HepG2 (cell line): ENCODE data around the gene POLR3K. TPM values are rescaled to one million over a fixed set of nuclear protein-coding genes. Genes with fewer than 3 reads are reported as not detected.

Experiments used
- ATAC-seq: fragments of 200-7000 bp; cut with Tn5 transposase; 3 replicates; pipeline ENCODE4 v1.9.1; 2020; ENCODE audit warnings: mild to moderate bottlenecking, moderate library complexity
- BruUV-seq: library from RNA; stranded (reverse); fragments of 400-500 nt; replicated peaks from 2 replicates; lab custom pipeline; 2021; lab: Mats Ljungman, UMichigan
- CTCF ChIA-PET: fragments of 300-600 bp; formaldehyde crosslinking; extraction: SDS; loops from one replicate; lab custom pipeline; 2021; ENCODE audit warnings: low total read pairs, inconsistent platforms, low intra/inter-chr PET ratio; lab: Yijun Ruan, JAX
- POLR2A ChIA-PET: fragments of 350-600 bp; sonication (Branson Sonifier 250); formaldehyde crosslinking; loops from one replicate; lab custom pipeline; 2020; ENCODE audit warnings: antibody characterized with exemption, inconsistent platforms; lab: Yijun Ruan, JAX
- DNase-seq: peaks from one replicate; pipeline ENCODE4 v3.0.0-alpha.2; 2015; ENCODE audit warnings: low spot score
- FAIRE-seq: peaks from 3 replicates; lab custom pipeline; 2011; peaks lifted over from hg19 to GRCh38; lab: Jason Lieb, UNC
- H2AFZ ChIP-seq: one replicate; pipeline ENCODE4 v1.6.1; 2011; ENCODE audit warnings: low read length, inconsistent platforms
- H3K27ac ChIP-seq: fragments of 300-600 bp; 3 replicates; pipeline ENCODE4 v1.8.0; 2011; ENCODE audit warnings: mixed run types, mild to moderate bottlenecking, mixed read lengths, low read length, inconsistent platforms; ENCODE audit not compliant: insufficient read depth; ENCODE audit errors: extremely low read length
- H3K27me3 ChIP-seq, 2 experiments: fragments of 200-600 bp in 1 of 2; 2 replicates in 1 of 2; 3 replicates in 1 of 2; pipeline versions ENCODE4 v1.6.0 to v1.8.0; 2011; ENCODE audit warnings: low read length in 2 of 2, mild to moderate bottlenecking in 2 of 2, moderate library complexity in 2 of 2, inconsistent platforms in 1 of 2; ENCODE audit not compliant: insufficient read depth in 2 of 2, control insufficient read depth in 1 of 2
- H3K36me3 ChIP-seq, 2 experiments: fragments of 200-600 bp in 1 of 2; replicated peaks in 1 of 2; 2 replicates in 1 of 2; 3 replicates in 1 of 2; pipeline versions ENCODE4 v1.5.1 to v1.8.0; 2011; ENCODE audit warnings: low read length in 2 of 2, inconsistent platforms in 1 of 2; ENCODE audit not compliant: insufficient read depth in 2 of 2, control insufficient read depth in 1 of 2
- H3K4me1 ChIP-seq: 2 replicates; pipeline ENCODE4 v1.5.1; 2012; ENCODE audit warnings: low read length, inconsistent platforms; ENCODE audit not compliant: insufficient read depth
- H3K4me2 ChIP-seq: 2 replicates; pipeline ENCODE4 v1.6.0; 2011; ENCODE audit warnings: low read depth, low read length, inconsistent platforms
- H3K4me3 ChIP-seq, 3 experiments: fragments of 200-600 bp in 1 of 3; sonication (generic), shearing (Covaris generic) in 1 of 3; replicated peaks in 1 of 3; 2 replicates each; pipeline ENCODE4 v1.5.1; 2011 to 2016; ENCODE audit warnings: low read length in 3 of 3, inconsistent platforms in 2 of 3, low read depth in 2 of 3, mild to moderate bottlenecking in 2 of 3, control low read depth in 1 of 3, mixed read lengths in 1 of 3; ENCODE audit not compliant: insufficient read depth in 1 of 3
- H3K79me2 ChIP-seq: one replicate; pipeline ENCODE4 v1.6.1; 2011; ENCODE audit warnings: low read length, inconsistent platforms; ENCODE audit not compliant: insufficient read depth
- H3K9ac ChIP-seq: 2 replicates; pipeline ENCODE4 v1.6.0; 2011; ENCODE audit warnings: mild to moderate bottlenecking, low read depth, low read length, inconsistent platforms; ENCODE audit not compliant: insufficient read depth
- H3K9me3 ChIP-seq: 2 replicates; pipeline ENCODE4 v1.5.1; 2012; ENCODE audit warnings: mild to moderate bottlenecking, low read length
- H4K20me1 ChIP-seq: 2 replicates; pipeline ENCODE4 v1.6.0; 2011; ENCODE audit warnings: inconsistent platforms, mild to moderate bottlenecking, low read length, moderate library complexity; ENCODE audit not compliant: insufficient read depth
- ATAD3A ChIP-seq: sonication (generic); formaldehyde crosslinking; IDR thresholded peaks from 2 replicates; pipeline ENCODE4 v1.4.0; 2020; ENCODE audit warnings: missing genetic modification reagents
- PBX2 ChIP-seq: IDR thresholded peaks from 2 replicates; pipeline ENCODE4 v1.6.1; 2016; ENCODE audit warnings: control low read depth
- PRDM15 ChIP-seq: sonication (generic); formaldehyde crosslinking; IDR thresholded peaks from 2 replicates; pipeline ENCODE4 v1.4.0; 2020; ENCODE audit warnings: missing genetic modification reagents
- TFE3 ChIP-seq: IDR thresholded peaks from 2 replicates; pipeline ENCODE4 v1.6.1; 2016
- ZNF501 ChIP-seq: sonication (generic); formaldehyde crosslinking; IDR thresholded peaks from 2 replicates; pipeline ENCODE4 v1.5.1; 2020; ENCODE audit warnings: mild to moderate bottlenecking, moderate library complexity, missing genetic modification reagents
- ZNF569 ChIP-seq: sonication (generic); formaldehyde crosslinking; IDR thresholded peaks from 2 replicates; pipeline ENCODE4 v1.5.0; 2020; ENCODE audit warnings: mild to moderate bottlenecking, missing genetic modification reagents, moderate library complexity, borderline replicate concordance
- ZNF883 ChIP-seq: sonication (generic); formaldehyde crosslinking; IDR thresholded peaks from 2 replicates; pipeline ENCODE4 v1.5.1; 2020; ENCODE audit warnings: mild to moderate bottlenecking, missing genetic modification reagents; ENCODE audit errors: not compliant biosample characterization
- WGBS: methylation state at CpG from one replicate; pipeline ENCODE4 v1.1.6; 2017; ENCODE audit warnings: low lambda C conversion rate; 5-methylcytosine and 5-hydroxymethylcytosine counted together
- in situ Hi-C: cut with HindIII; loops from 2 replicates; pipeline ENCODE4 v1.10.0; 2017; ENCODE audit warnings: low pct_unique_long_range_greater_than_20kb; ENCODE audit not compliant: extremely low pct_ligation_motif_present
- intact Hi-C: fragments of 100-400 bp; cut with micrococcal nuclease; formaldehyde crosslinking; loops from one replicate; pipeline ENCODE4 v1.10.0; 2022; ENCODE audit not compliant: unreplicated experiment
- polyA plus RNA-seq, 8 experiments: library from polyadenylated mRNA; depleted of rRNA in 3 of 8; stranded (reverse) in 7 of 8; unstranded in 1 of 8; fragments of >200 nt; fragmentation: Illumina TruSeq in 4 of 8; extraction: Trizol in 4 of 8; gene quantifications; 2 replicates each; pipeline versions ENCODE4 v1.2.1 to v1.2.3, GENCODE V29; 2011 to 2016; ENCODE audit warnings: low read depth in 4 of 8, missing spikeins in 1 of 8, mixed read lengths in 1 of 8; ENCODE audit not compliant: insufficient read depth in 1 of 8
- total RNA-seq, 5 experiments: library from RNA; depleted of rRNA; stranded (reverse); fragments of >200 nt; fragmentation: Illumina TruSeq; extraction: Trizol; gene quantifications; 2 replicates each; pipeline ENCODE4 v1.2.3, GENCODE V29; 2016; ENCODE audit warnings: low read depth in 1 of 5

Gene POLR3K
- total and polyA plus RNA-seq, 2 of the 13 experiments (the other 11 are each of a cell fraction or from before 2014, with no cell fraction given): 14.8 to 18.8 TPM

- DNase-seq: no peak
- ATAC-seq: peak; percentile 12; the same call in 2 of the 3 replicates
- POLR2A ChIA-PET: no interaction called here
- no peak overlapping the region for H3K27ac ChIP-seq
- intact Hi-C loops: no loop called here
- in situ Hi-C loops: no loop called here
- FAIRE-seq: no peak
- no peaks in the 10 kb centered on the region for H3K79me2 ChIP-seq
- no peak overlapping the region for H3K4me2 ChIP-seq
- no peaks in the 10 kb centered on the region for H3K27me3 ChIP-seq
- no peak overlapping the region for H3K4me3 ChIP-seq
- no peaks in the 10 kb centered on the region for H4K20me1 ChIP-seq
- no peak overlapping the region for H2AFZ ChIP-seq
- peaks cover 18 to 39% of the 10 kb centered on the region in 2 experiments; a peak in 4 of 5 replicates for H3K36me3 ChIP-seq
- TF ChIP-seq ZNF883 (no peak), TFE3 (CRISPR knock-in tag) (no peak), PRDM15 (CRISPR knock-in tag) (no peak), ZNF501 (CRISPR knock-in tag) (no peak), ZNF569 (CRISPR knock-in tag) (no peak), ATAD3A (CRISPR knock-in tag) (no peak), PBX2 (CRISPR knock-in tag) (no peak)
- no TSS peak for BruUV-seq
- no peaks in the 10 kb centered on the region for H3K9me3 ChIP-seq
- CTCF ChIA-PET: interaction anchor here (0.8 kb wide), 1 partner anchor 12 kb away, joined by 3 read pairs; no protein-coding TSS in a partner anchor
- WGBS: 90% methylated on average over 5 of the region's 7 CpGs
- peaks cover under 1% of the 10 kb centered on the region; the same call in 1 of the 2 replicates for H3K4me1 ChIP-seq
- no peak overlapping the region for H3K9ac ChIP-seq
Measured at GRCh38 chr16:84718-85406, 31.5 kb upstream of the POLR3K start.
